ENCODE measurements around the gene DENND5A. TPM values are rescaled to one million over a fixed set of nuclear protein-coding genes. Genes with fewer than 3 reads are reported as not detected.
"Not testable (repeated sequence)": the region's sequence is repeated elsewhere in the genome, so short reads cannot be mapped to it uniquely, and the experiment has no call there.

The DENND5A gene
- total RNA-seq, 1 donor from 2014 or later, result 122 TPM

GRCh38 chr11:9253086-9253485 lies 12.1 kb downstream of the DENND5A start:
- Mint-ChIP-seq H3K9me3 (ENCODE audit: unreplicated experiment) (no peaks in the 10 kb centered on the region), H3K4me3 (ENCODE audit: unreplicated experiment) (no peak overlapping the region), H3K27me3 (ENCODE audit: unreplicated experiment) (no peaks in the 10 kb centered on the region), H3K36me3 (ENCODE audit: unreplicated experiment) (peaks cover 3% of the 10 kb centered on the region), H3K27ac (ENCODE audit: unreplicated experiment) (peak overlapping the region; percentile 27), H3K4me1 (ENCODE audit: unreplicated experiment) (peaks cover 26% of the 10 kb centered on the region)
- DNase-seq (ENCODE audit: extremely low spot score, unreplicated experiment), result no peak
- no peak for TF ChIP-seq CTCF (IDR thresholded peaks at IDR 0.05)

GRCh38 chr11:9251311-9251710 lies 13.8 kb downstream of the DENND5A start:
- Mint-ChIP-seq H3K27me3 (ENCODE audit: unreplicated experiment) (no peaks in the 10 kb centered on the region), H3K9me3 (ENCODE audit: unreplicated experiment) (no peaks in the 10 kb centered on the region), H3K4me3 (ENCODE audit: unreplicated experiment) (no peak overlapping the region), H3K27ac (ENCODE audit: unreplicated experiment) (peak overlapping the region; percentile 48), H3K36me3 (ENCODE audit: unreplicated experiment) (peaks cover 3% of the 10 kb centered on the region), H3K4me1 (ENCODE audit: unreplicated experiment) (peaks cover 24% of the 10 kb centered on the region)
- no peak for TF ChIP-seq CTCF (IDR thresholded peaks at IDR 0.05)
- DNase-seq (ENCODE audit: extremely low spot score, unreplicated experiment), result no peak

GRCh38 chr11:9250139-9250582 lies 15.0 kb downstream of the DENND5A start:
- peak overlapping the region; percentile 48 for H3K27ac Mint-ChIP-seq (ENCODE audit: unreplicated experiment)
- no peaks in the 10 kb centered on the region for H3K9me3 Mint-ChIP-seq (ENCODE audit: unreplicated experiment)
- H3K4me1 Mint-ChIP-seq (ENCODE audit: unreplicated experiment), result peaks cover 26% of the 10 kb centered on the region
- TF ChIP-seq CTCF (IDR thresholded peaks at IDR 0.05), result no peak
- no peak for DNase-seq (ENCODE audit: extremely low spot score, unreplicated experiment)
- H3K4me3 Mint-ChIP-seq (ENCODE audit: unreplicated experiment), result no peak overlapping the region
- no peaks in the 10 kb centered on the region for H3K27me3 Mint-ChIP-seq (ENCODE audit: unreplicated experiment)
- H3K36me3 Mint-ChIP-seq (ENCODE audit: unreplicated experiment), result peaks cover 3% of the 10 kb centered on the region

GRCh38 chr11:9249252-9249651 lies 15.9 kb downstream of the DENND5A start:
- no peak for TF ChIP-seq CTCF (IDR thresholded peaks at IDR 0.05)
- no peak for DNase-seq (ENCODE audit: extremely low spot score, unreplicated experiment)
- Mint-ChIP-seq H3K27me3 (ENCODE audit: unreplicated experiment) (no peaks in the 10 kb centered on the region), H3K4me1 (ENCODE audit: unreplicated experiment) (peaks cover 26% of the 10 kb centered on the region), H3K27ac (ENCODE audit: unreplicated experiment) (no peak overlapping the region), H3K4me3 (ENCODE audit: unreplicated experiment) (no peak overlapping the region), H3K9me3 (ENCODE audit: unreplicated experiment) (no peaks in the 10 kb centered on the region), H3K36me3 (ENCODE audit: unreplicated experiment) (peaks cover 3% of the 10 kb centered on the region)

GRCh38 chr11:9247863-9248262 lies 17.3 kb downstream of the DENND5A start:
- Mint-ChIP-seq H3K9me3 (ENCODE audit: unreplicated experiment) (no peaks in the 10 kb centered on the region), H3K36me3 (ENCODE audit: unreplicated experiment) (no peaks in the 10 kb centered on the region), H3K4me3 (ENCODE audit: unreplicated experiment) (no peak overlapping the region), H3K4me1 (ENCODE audit: unreplicated experiment) (peaks cover 27% of the 10 kb centered on the region), H3K27ac (ENCODE audit: unreplicated experiment) (no peak overlapping the region), H3K27me3 (ENCODE audit: unreplicated experiment) (no peaks in the 10 kb centered on the region)
- no peak for DNase-seq (ENCODE audit: extremely low spot score, unreplicated experiment)
- TF ChIP-seq CTCF (IDR thresholded peaks at IDR 0.05), result no peak

GRCh38 chr11:9236242-9236641 lies 28.9 kb downstream of the DENND5A start:
- not testable (repeated sequence) for H3K27me3 Mint-ChIP-seq (ENCODE audit: unreplicated experiment); H3K36me3 Mint-ChIP-seq (ENCODE audit: unreplicated experiment); H3K4me3 Mint-ChIP-seq (ENCODE audit: unreplicated experiment); H3K27ac Mint-ChIP-seq (ENCODE audit: unreplicated experiment); DNase-seq (ENCODE audit: extremely low spot score, unreplicated experiment); H3K9me3 Mint-ChIP-seq (ENCODE audit: unreplicated experiment)
- peaks cover 34% of the 10 kb centered on the region for H3K4me1 Mint-ChIP-seq (ENCODE audit: unreplicated experiment)
